ENCODE measurements around the gene ABCD2. TPM values are rescaled to one million over a fixed set of nuclear protein-coding genes. Genes with fewer than 3 reads are reported as not detected.
"Not testable (repeated sequence)": the region's sequence is repeated elsewhere in the genome, so short reads cannot be mapped to it uniquely, and the experiment has no call there.

The ABCD2 gene
- total RNA-seq, 6 donors from 2014 or later, result 0.20 to 2.2 (median 0.47) TPM; not detected in 1

DNA sequence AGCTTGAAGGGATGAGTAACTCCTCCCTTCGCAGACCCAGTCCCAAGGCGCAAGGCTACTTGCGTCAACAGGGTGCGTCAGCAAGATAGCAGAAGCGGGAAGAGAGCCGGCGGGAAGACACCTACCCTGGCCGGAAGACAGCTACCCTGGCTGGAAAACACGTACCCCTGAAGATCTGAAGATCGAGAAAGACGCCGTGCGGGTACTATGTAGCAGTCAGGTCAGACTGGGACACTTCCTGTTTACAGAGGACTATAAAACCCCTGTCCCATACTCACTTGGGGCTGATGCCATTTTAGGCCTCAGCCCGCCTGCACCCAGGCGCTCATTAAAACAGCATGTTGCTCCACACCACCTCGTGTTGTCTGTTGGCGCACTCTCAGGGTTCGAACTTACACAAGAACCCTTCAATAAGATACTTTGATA lies 80.9 kb downstream of the ABCD2 start:
- H3K27me3 ChIP-seq, result no peaks in the 10 kb centered on the region
- H3K36me3 ChIP-seq, result no peaks in the 10 kb centered on the region
- ATAC-seq (ENCODE audit: low FRiP score in 2 of 2) (no peak), DNase-seq (no peak)
- no peaks in the 10 kb centered on the region for H3K4me1 ChIP-seq
- 93% methylated on average over 18 of the region's 18 CpGs for WGBS, 2 donors
- no peak overlapping the region for H3K4me3 ChIP-seq
- no peak overlapping the region for H3K27ac ChIP-seq
- TF ChIP-seq POLR2AphosphoS5 (IDR thresholded peaks at IDR 0.05), result no peak
- TF ChIP-seq EP300 (IDR thresholded peaks at IDR 0.05), result no peak
- H3K9me3 ChIP-seq, result no peaks in the 10 kb centered on the region

- H3K4me3 ChIP-seq, result no peak overlapping the region
- H3K9me3 ChIP-seq, result no peaks in the 10 kb centered on the region
- DNase-seq (no peak), ATAC-seq (ENCODE audit: low FRiP score in 2 of 2) (no peak)
- H3K4me1 ChIP-seq, result no peaks in the 10 kb centered on the region
- H3K36me3 ChIP-seq, result no peaks in the 10 kb centered on the region
- H3K27me3 ChIP-seq, result no peaks in the 10 kb centered on the region
- TF ChIP-seq CTCF (IDR thresholded peaks at IDR 0.05), result no peak
- TF ChIP-seq POLR2A (IDR thresholded peaks at IDR 0.05), result no peak
- TF ChIP-seq POLR2AphosphoS5 (IDR thresholded peaks at IDR 0.05), result no peak
- no peak for TF ChIP-seq EP300 (IDR thresholded peaks at IDR 0.05)
- H3K27ac ChIP-seq, result no peak overlapping the region
Measured at GRCh38 chr12:39533951-39534350, 85.7 kb downstream of the ABCD2 start.

DNA sequence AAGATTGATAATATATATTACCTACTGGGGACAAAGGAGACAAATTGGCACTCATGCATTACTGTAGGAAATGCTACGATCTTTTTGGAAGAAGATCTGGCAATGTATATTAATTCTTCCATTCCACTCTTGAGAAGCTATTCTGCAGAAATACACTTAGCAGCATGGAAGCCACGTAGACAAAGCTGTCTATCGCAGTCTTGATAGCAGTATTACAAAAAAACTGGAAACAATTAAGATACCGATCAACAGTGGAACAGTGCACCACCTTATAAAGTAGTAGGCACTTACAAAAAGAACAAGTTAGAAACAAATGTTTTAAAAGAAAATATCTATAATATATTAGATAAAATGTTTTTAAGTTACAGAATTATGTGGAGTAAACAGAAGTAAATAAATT lies 87.2 kb downstream of the ABCD2 start:
- no peak for DNase-seq
- 87 to 91% methylated on average over 4 of the region's 4 CpGs for WGBS, 2 donors
- no peaks in the 10 kb centered on the region for H3K9me3 ChIP-seq
- no peaks in the 10 kb centered on the region for H3K27me3 ChIP-seq
- no peak for TF ChIP-seq CTCF (IDR thresholded peaks at IDR 0.05)
- TF ChIP-seq POLR2A (IDR thresholded peaks at IDR 0.05), result no peak
- no peak for TF ChIP-seq EP300 (IDR thresholded peaks at IDR 0.05)
- no peak for TF ChIP-seq POLR2AphosphoS5 (IDR thresholded peaks at IDR 0.05)
- no peak overlapping the region for H3K27ac ChIP-seq
- no peaks in the 10 kb centered on the region for H3K4me1 ChIP-seq
- no peak for ATAC-seq (ENCODE audit: low FRiP score in 2 of 2)
- no peaks in the 10 kb centered on the region for H3K36me3 ChIP-seq
- H3K4me3 ChIP-seq, result no peak overlapping the region

DNA sequence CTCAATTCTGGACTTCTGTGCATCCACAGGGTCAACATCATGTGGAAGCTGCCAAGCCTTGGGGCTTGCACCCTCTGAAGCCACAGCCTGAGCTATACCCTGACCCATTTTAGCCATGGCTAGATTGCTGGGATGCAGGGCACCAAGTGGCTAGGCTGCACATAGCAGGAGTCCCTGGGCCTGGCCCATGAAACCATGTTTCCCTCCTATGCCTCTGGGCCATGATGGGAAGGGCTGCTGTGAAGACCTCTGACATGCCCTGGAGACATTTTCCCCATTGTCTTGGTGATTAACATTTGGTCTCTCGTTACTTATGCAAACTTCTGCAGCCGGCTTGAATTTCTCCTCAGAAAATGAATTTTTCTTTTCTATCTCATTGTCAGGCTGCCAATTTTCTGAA lies 92.6 kb downstream of the ABCD2 start:
- DNase-seq (no peak), ATAC-seq (ENCODE audit: low FRiP score in 2 of 2) (no peak)
- H3K36me3 ChIP-seq, result no peaks in the 10 kb centered on the region
- TF ChIP-seq CTCF (IDR thresholded peaks at IDR 0.05) (no peak), POLR2AphosphoS5 (IDR thresholded peaks at IDR 0.05) (no peak), POLR2A (IDR thresholded peaks at IDR 0.05) (no peak), EP300 (IDR thresholded peaks at IDR 0.05) (no peak)
- no peak overlapping the region for H3K27ac ChIP-seq
- peaks cover 0 to 6% (median 0%) of the 10 kb centered on the region in 4 donors for H3K9me3 ChIP-seq
- no peak overlapping the region for H3K4me3 ChIP-seq
- H3K27me3 ChIP-seq, result no peaks in the 10 kb centered on the region
- WGBS, 2 donors, result 91 to 97% methylated on average over 2 of the region's 2 CpGs
- no peaks in the 10 kb centered on the region for H3K4me1 ChIP-seq

- not testable (repeated sequence) for H3K9me3 ChIP-seq; H3K4me1 ChIP-seq; H3K36me3 ChIP-seq; H3K27me3 ChIP-seq; H3K27ac ChIP-seq; H3K4me3 ChIP-seq; DNase-seq; ATAC-seq (ENCODE audit: low FRiP score in 2 of 2)
Measured at GRCh38 chr12:39522167-39522566, 97.4 kb downstream of the ABCD2 start.

- ATAC-seq (ENCODE audit: low FRiP score in 2 of 2), result peak in 1 of 2 donors; percentile 69
Measured at GRCh38 chr12:39510001-39510400, 109.6 kb downstream of the ABCD2 start.

More at GRCh38 chr12:39510001-39510400, 109.6 kb downstream of the ABCD2 start:
- H3K27ac ChIP-seq, result no peak overlapping the region
- DNase-seq, result no peak
- no peaks in the 10 kb centered on the region for H3K36me3 ChIP-seq
- no peak overlapping the region for H3K4me3 ChIP-seq
- WGBS, 2 donors, result 92 to 100% methylated on average over 1 of the region's 1 CpG
- no peaks in the 10 kb centered on the region for H3K27me3 ChIP-seq
- TF ChIP-seq EP300 (IDR thresholded peaks at IDR 0.05) (no peak), POLR2A (IDR thresholded peaks at IDR 0.05) (no peak), CTCF (IDR thresholded peaks at IDR 0.05) (no peak), POLR2AphosphoS5 (IDR thresholded peaks at IDR 0.05) (no peak)
- no peaks in the 10 kb centered on the region for H3K4me1 ChIP-seq
- peaks cover 0 to 8% (median 0%) of the 10 kb centered on the region in 4 donors for H3K9me3 ChIP-seq

Measured in upper lobe of left lung (tissue), 6 donors.